PC-3 (cell line): ENCODE results near the gene KCTD16. TPM values are rescaled to one million over a fixed set of nuclear protein-coding genes. Genes with fewer than 3 reads are reported as not detected.
A peak's percentile ranks its signal among the peaks of the same experiment; 100 is the strongest.

ENCODE experiments used
- ATAC-seq: fragments of 200-7000 bp; cut with Tn5 transposase; 2 replicates; pipeline ENCODE4 v1.9.1; 2020; ENCODE audit warnings: mild to moderate bottlenecking, moderate library complexity
- BruUV-seq: library from RNA; stranded (reverse); fragments of 400-500 nt; replicated peaks from 2 replicates; lab custom pipeline; 2021; lab: Mats Ljungman, UMichigan
- CTCF ChIA-PET: fragments of 300-600 bp; sonication (Branson Sonifier 250); formaldehyde crosslinking; loops from one replicate; lab custom pipeline; 2022; ENCODE audit warnings: antibody characterized with exemption; lab: Charles Lee
- POLR2A ChIA-PET: fragments of 300-600 bp; sonication (Branson Sonifier 250); formaldehyde crosslinking; loops from one replicate; lab custom pipeline; 2022; ENCODE audit warnings: antibody characterized with exemption; ENCODE audit not compliant: unreplicated experiment; lab: Charles Lee
- DNase-seq: peaks from one replicate; pipeline ENCODE4 v3.0.0-alpha.2; 2015
- H2AFZ ChIP-seq: fragments of 300-600 bp; sonication (generic); 2 replicates; pipeline ENCODE4 v1.6.0; 2016; ENCODE audit warnings: antibody characterized with exemption, low read length
- H3F3A ChIP-seq: fragments of 300-600 bp; sonication (generic); one replicate; pipeline ENCODE4 v1.6.0; 2017; ENCODE audit warnings: antibody characterized with exemption, low read length, control low read depth, mild to moderate bottlenecking; ENCODE audit not compliant: unreplicated experiment
- H3K27ac ChIP-seq: fragments of 300-600 bp; sonication (generic); 2 replicates; pipeline ENCODE4 v1.5.1; 2016; ENCODE audit warnings: mild to moderate bottlenecking, low read length
- H3K27me3 ChIP-seq: fragments of 300-600 bp; sonication (generic); 2 replicates; pipeline ENCODE4 v1.6.1; 2016; ENCODE audit warnings: low read length, mixed read lengths
- H3K36me3 ChIP-seq: fragments of 300-600 bp; sonication (generic); 2 replicates; pipeline ENCODE4 v1.6.1; 2016; ENCODE audit warnings: low read depth, mixed run types, low read length, mixed read lengths
- H3K4me1 ChIP-seq: fragments of 300-600 bp; sonication (generic); 2 replicates; pipeline ENCODE4 v1.5.1; 2016; ENCODE audit warnings: low read length; ENCODE audit not compliant: insufficient read depth
- H3K4me2 ChIP-seq: fragments of 300-600 bp; sonication (generic); 2 replicates; pipeline ENCODE4 v1.6.0; 2016; ENCODE audit warnings: low read length
- H3K4me3 ChIP-seq: fragments of 300-600 bp; sonication (generic); 2 replicates; pipeline ENCODE4 v1.5.1; 2016; ENCODE audit warnings: mild to moderate bottlenecking, low read length, mixed read lengths
- H3K79me2 ChIP-seq: fragments of 300-600 bp; sonication (generic); 2 replicates; pipeline ENCODE4 v1.6.1; 2017; ENCODE audit warnings: low read length, mixed read lengths
- H3K9ac ChIP-seq: fragments of 300-600 bp; sonication (generic); 2 replicates; pipeline ENCODE4 v1.6.0; 2016; ENCODE audit warnings: mild to moderate bottlenecking, low read length
- H3K9me2 ChIP-seq: fragments of 300-600 bp; sonication (generic); replicated peaks from 2 replicates; pipeline ENCODE4 v1.6.1; 2016; ENCODE audit warnings: mixed run types, low read length, mixed read lengths
- H3K9me3 ChIP-seq: fragments of 300-600 bp; sonication (generic); 2 replicates; pipeline ENCODE4 v1.6.1; 2016; ENCODE audit warnings: low read length, mixed read lengths
- H4K20me1 ChIP-seq: fragments of 300-600 bp; sonication (generic); 2 replicates; pipeline ENCODE4 v1.6.1; 2016; ENCODE audit warnings: low read length, mixed read lengths
- EZH2 ChIP-seq: fragments of 300-600 bp; sonication (generic); IDR thresholded peaks from one replicate; pipeline ENCODE4 v1.6.1; 2017; ENCODE audit warnings: antibody characterized with exemption, mild to moderate bottlenecking, low read length; ENCODE audit not compliant: unreplicated experiment
- EZH2phosphoT487 ChIP-seq: fragments of 300-600 bp; sonication (generic); IDR thresholded peaks from 2 replicates; pipeline ENCODE4 v1.6.1; 2018; ENCODE audit warnings: mild to moderate bottlenecking, antibody characterized with exemption, low read length, borderline replicate concordance
- intact Hi-C: fragments of 100-400 bp; cut with micrococcal nuclease; formaldehyde crosslinking; loops from 2 replicates; pipeline ENCODE4 v1.9.0; 2023
- total RNA-seq: library from RNA; depleted of rRNA; stranded (reverse); fragments of >200 nt; gene quantifications from 2 replicates; pipeline ENCODE4 v1.2.3, GENCODE V29; 2014
- TF ChIP-seq, protein P1 (sequence below): fragments of 300-600 bp; sonication (generic); conservative IDR thresholded peaks from 2 replicates; pipeline ENCODE4 v1.5.1; 2017; ENCODE audit warnings: antibody characterized with exemption, low read depth, mild to moderate bottlenecking, low read length

KCTD16 gene
- total RNA-seq, 1 experiment from 2014 or later, result not detected

DNA sequence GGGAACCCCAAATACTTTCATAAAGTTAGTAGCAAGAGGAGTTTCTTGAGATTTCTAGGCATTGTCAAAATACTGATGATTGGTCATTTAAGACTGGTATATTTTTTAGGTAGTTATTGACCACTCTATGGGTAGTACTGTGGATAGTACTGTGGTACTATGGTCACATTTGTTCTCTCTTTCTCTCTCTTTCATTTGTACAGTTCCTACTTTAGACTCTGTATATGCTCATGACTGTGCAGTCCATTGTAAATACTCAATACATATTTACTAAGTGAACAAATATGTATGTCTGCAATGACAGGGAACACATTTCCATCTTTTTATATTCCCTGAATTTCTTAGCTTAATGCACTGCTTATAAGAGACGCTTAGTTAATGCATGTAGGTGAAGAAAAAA, 215.6 kb downstream of the KCTD16 start:
- no peak for ATAC-seq
- TF ChIP-seq EZH2, result no peak
- no peak for TF ChIP-seq EZH2phosphoT487
- TF ChIP-seq, protein P1, sequence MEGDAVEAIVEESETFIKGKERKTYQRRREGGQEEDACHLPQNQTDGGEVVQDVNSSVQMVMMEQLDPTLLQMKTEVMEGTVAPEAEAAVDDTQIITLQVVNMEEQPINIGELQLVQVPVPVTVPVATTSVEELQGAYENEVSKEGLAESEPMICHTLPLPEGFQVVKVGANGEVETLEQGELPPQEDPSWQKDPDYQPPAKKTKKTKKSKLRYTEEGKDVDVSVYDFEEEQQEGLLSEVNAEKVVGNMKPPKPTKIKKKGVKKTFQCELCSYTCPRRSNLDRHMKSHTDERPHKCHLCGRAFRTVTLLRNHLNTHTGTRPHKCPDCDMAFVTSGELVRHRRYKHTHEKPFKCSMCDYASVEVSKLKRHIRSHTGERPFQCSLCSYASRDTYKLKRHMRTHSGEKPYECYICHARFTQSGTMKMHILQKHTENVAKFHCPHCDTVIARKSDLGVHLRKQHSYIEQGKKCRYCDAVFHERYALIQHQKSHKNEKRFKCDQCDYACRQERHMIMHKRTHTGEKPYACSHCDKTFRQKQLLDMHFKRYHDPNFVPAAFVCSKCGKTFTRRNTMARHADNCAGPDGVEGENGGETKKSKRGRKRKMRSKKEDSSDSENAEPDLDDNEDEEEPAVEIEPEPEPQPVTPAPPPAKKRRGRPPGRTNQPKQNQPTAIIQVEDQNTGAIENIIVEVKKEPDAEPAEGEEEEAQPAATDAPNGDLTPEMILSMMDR, result no peak
- DNase-seq, result no peak
- Histone ChIP-seq H3F3A (no peaks in the 10 kb centered on the region), H3K27ac (no peak overlapping the region), H2AFZ (no peak overlapping the region), H3K4me3 (no peak overlapping the region), H3K27me3 (no peaks in the 10 kb centered on the region), H4K20me1 (no peaks in the 10 kb centered on the region), H3K9me3 (no peaks in the 10 kb centered on the region), H3K79me2 (no peaks in the 10 kb centered on the region), H3K9me2 (no peaks in the 10 kb centered on the region), H3K9ac (no peak overlapping the region), H3K4me1 (no peaks in the 10 kb centered on the region), H3K36me3 (no peaks in the 10 kb centered on the region), H3K4me2 (no peak overlapping the region)
- POLR2A ChIA-PET, result no interaction called here
- CTCF ChIA-PET, result interaction anchor here (0.6 kb wide), 1 partner anchor 67 kb away, joined by 3 read pairs; no protein-coding TSS in a partner anchor
- BruUV-seq, result no TSS peak
- intact Hi-C loops, result no loop called here

DNA sequence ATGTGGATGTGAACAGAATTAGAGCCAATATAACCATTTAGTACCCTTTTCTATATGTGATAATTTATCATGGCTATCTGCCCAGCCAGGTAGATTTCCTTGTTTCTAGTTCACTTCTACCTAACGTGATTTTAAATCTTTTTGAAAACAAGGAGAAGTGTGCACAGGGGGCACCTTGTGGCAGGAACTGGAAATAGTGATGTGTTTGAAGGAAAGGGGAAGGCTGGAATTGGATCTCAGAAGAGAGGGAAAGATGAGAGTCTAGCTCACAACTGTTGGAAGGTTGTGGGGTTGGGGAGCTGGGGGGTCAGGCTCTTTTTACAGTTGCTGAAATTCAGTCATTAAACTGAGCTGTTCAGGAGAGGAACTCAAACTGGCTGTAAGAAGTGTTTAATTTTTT, 219.5 kb downstream of the KCTD16 start:
- Histone ChIP-seq H3K27ac (no peak overlapping the region), H2AFZ (no peak overlapping the region), H4K20me1 (no peaks in the 10 kb centered on the region), H3K36me3 (no peaks in the 10 kb centered on the region), H3K9me2 (no peaks in the 10 kb centered on the region), H3F3A (no peaks in the 10 kb centered on the region), H3K79me2 (no peaks in the 10 kb centered on the region), H3K9me3 (no peaks in the 10 kb centered on the region), H3K4me1 (no peaks in the 10 kb centered on the region), H3K27me3 (no peaks in the 10 kb centered on the region), H3K4me2 (no peak overlapping the region), H3K9ac (no peak overlapping the region), H3K4me3 (no peak overlapping the region)
- intact Hi-C loops, result loop anchor here (1.0 to 10.0 kb wide), 2 partner anchors 187 to 945 kb away; no protein-coding TSS in a partner anchor
- TF ChIP-seq EZH2, result no peak
- TF ChIP-seq EZH2phosphoT487, result no peak
- TF ChIP-seq, protein P1, result peak; percentile 48
- CTCF ChIA-PET, result no interaction called here
- 0 out of 2 replicates have a peak, but pooled peaks have one; percentile 31 for ATAC-seq
- peak; percentile 14 for DNase-seq
- no TSS peak for BruUV-seq
- POLR2A ChIA-PET, result no interaction called here

DNA sequence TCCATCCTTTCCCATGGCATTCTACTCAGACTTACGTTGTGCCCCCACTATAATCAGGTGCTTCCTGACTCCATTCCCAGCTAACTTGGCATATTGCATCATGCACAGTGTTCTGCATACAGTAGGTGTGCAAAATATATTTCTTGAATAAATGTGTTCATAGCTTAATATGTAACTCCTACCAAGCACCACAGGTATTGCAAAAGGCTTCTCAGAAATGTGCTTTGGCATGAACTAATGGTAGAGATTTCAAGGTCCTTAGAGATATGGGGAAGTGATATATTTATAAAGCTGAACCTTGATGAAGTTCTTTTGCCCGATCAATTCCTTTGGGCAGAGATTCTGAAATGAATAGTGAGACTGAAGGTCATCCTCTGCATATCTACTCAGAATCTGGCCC, 220.4 kb downstream of the KCTD16 start:
- intact Hi-C loops, result loop anchor here (10.0 kb wide), 1 partner anchor 944 kb away; no protein-coding TSS in a partner anchor

More for the DNA sequence above, 220.4 kb downstream of the KCTD16 start:
- Histone ChIP-seq H3K79me2 (no peaks in the 10 kb centered on the region), H3F3A (no peaks in the 10 kb centered on the region), H3K4me2 (no peak overlapping the region), H3K27ac (no peak overlapping the region), H3K27me3 (no peaks in the 10 kb centered on the region), H3K4me1 (no peaks in the 10 kb centered on the region), H3K4me3 (no peak overlapping the region), H2AFZ (no peak overlapping the region), H4K20me1 (no peaks in the 10 kb centered on the region), H3K9ac (no peak overlapping the region), H3K9me3 (no peaks in the 10 kb centered on the region), H3K36me3 (no peaks in the 10 kb centered on the region), H3K9me2 (no peaks in the 10 kb centered on the region)
- DNase-seq, result no peak
- BruUV-seq, result no TSS peak
- POLR2A ChIA-PET, result no interaction called here
- no peak for ATAC-seq
- no peak for TF ChIP-seq EZH2
- TF ChIP-seq EZH2phosphoT487, result no peak
- TF ChIP-seq, protein P1, result no peak
- CTCF ChIA-PET, result no interaction called here
